ENCODE data around the gene RAB11FIP5.
"Not testable (repeated sequence)": the region's sequence is repeated elsewhere in the genome, so short reads cannot be mapped to it uniquely, and the experiment has no call there.

RAB11FIP5 gene

DNA sequence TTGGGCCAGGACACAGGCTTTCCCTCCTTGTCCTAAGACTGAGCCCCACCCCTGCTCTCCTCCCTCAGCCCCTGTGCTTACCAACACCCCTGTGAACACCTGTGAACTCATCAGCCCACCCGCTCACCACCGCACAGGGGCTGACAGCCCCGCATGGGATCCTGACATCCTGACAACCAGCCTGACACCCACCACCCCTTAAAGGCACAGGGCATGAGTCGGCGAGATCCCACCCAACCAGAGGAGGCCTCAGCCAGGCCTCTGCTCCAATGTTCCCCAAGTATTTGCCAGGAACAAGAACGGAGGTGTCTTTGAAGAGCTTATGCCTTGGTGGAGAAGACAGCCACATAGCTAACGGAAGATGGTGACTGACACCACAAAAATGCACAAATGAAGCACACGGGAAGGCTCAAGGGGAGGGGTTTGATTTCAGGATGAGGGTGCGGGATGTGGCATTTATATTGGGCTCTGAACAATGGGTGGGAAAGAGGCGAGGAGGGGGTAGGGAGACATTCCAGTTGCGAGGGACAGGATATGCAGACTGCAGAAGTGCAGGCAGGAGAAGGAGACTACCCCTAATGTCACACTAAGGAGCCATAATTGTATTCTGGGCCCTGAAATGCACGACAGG, 11.0 kb downstream of the RAB11FIP5 start:
- no peak overlapping the region for H3K27ac Mint-ChIP-seq
- no peaks in the 10 kb centered on the region for H3K27me3 Mint-ChIP-seq
- no peaks in the 10 kb centered on the region for H3K4me1 Mint-ChIP-seq (ENCODE audit: low read depth)

DNA sequence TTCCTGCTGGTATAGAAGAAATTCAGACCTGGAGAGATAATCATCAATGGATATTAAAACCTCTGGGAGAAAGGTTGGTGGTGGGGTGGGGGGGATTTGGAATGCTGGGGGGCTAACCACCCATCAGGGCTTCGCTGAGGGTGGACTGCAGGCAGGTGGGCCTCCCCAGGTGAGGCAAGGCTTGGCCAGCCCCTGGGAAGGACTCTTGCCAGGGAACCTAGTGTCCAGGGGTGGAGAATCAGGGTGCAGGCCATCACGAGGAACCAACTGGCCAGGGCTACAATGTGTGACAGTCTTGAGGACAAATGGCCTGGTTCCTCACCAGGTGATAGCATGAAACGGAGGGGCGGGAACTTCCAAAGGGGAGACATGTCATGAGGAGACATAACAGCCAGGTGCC, 11.8 kb downstream of the RAB11FIP5 start:
- H3K27me3 Mint-ChIP-seq = no peaks in the 10 kb centered on the region
- no peak overlapping the region for H3K27ac Mint-ChIP-seq
- no peaks in the 10 kb centered on the region for H3K36me3 Mint-ChIP-seq (ENCODE audit: low read depth)
- no peaks in the 10 kb centered on the region for H3K4me1 Mint-ChIP-seq (ENCODE audit: low read depth)
- no peak overlapping the region for H3K4me3 Mint-ChIP-seq
- no peaks in the 10 kb centered on the region for H3K9me3 Mint-ChIP-seq

More for the DNA sequence above, 11.0 kb downstream of the RAB11FIP5 start:
- Mint-ChIP-seq H3K4me3 (no peak overlapping the region), H3K36me3 (ENCODE audit: low read depth) (no peaks in the 10 kb centered on the region), H3K9me3 (no peaks in the 10 kb centered on the region)

DNA sequence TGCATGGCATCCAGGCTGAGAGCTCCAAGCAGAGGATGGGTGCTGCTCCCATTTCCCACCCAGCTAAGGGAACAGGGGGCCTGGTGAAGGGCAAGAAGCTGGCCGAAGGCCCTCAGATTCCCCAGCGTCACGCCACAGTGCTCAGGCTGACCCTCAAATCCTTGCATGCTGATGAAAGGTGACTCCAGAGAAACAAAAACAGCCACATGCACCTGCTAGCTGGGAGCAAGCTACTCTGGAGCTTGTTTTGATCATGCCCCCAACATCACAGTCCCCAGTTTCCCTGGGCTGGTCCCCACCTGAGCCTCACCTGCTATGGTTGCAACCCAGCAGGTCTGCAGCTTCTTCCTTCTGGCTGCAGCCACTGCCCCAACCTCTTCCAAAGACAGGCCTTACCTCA, 13.3 kb downstream of the RAB11FIP5 start:
- Mint-ChIP-seq H3K4me1 (ENCODE audit: low read depth) (no peaks in the 10 kb centered on the region), H3K4me3 (no peak overlapping the region), H3K27me3 (no peaks in the 10 kb centered on the region), H3K36me3 (ENCODE audit: low read depth) (no peaks in the 10 kb centered on the region), H3K9me3 (no peaks in the 10 kb centered on the region), H3K27ac (no peak overlapping the region)

DNA sequence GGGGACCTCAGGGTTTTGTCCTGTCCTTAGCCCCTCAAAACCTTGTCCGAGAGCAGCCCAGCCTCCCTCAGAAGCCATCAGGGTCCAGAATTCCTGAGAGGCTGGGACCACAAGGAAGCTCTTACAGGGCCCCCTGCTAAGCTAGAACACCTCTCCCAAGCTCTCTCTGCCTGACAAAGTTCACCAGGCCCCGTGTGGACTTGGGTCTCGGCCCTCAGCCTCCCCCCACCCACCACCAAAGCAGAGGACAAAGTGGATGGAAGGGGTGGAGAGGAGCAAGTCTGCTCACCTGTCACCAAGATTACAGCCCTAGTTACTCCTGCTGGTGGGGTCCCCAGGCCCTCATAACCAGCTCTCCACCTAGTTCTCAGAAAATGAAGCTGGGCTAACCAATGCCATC, 16.8 kb downstream of the RAB11FIP5 start:
- no peaks in the 10 kb centered on the region for H3K36me3 Mint-ChIP-seq (ENCODE audit: low read depth)
- H3K4me3 Mint-ChIP-seq = no peak overlapping the region
- no peak overlapping the region for H3K27ac Mint-ChIP-seq

DNA sequence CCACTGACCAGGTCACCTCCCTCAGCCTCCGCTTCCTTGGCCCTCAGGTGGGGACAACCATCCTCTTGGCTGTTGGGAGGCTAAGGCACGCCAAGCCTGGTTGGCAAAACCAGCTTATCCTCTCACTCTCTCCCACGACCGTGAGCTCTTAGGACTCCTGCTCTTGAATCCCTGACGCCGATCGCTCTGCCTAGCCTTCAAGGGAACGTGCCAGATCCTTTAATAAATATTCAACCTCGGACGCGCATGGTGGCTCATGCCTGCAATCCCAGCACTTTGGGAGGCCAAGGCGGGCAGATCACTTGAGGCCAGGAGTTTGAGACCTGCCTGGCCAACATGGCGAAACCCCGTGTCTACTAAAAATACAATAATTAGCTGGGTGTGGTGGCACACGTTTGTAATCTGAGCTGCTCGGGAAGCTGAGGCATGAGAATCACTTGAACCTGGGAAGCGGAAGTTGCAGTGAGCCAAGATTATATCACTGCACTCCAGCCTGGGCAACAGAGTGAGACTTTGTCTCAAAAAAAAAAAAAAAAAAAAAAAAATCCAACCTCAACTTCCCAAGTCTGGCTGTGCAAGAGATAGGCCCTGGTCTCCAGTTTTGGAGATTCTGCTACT, 19.0 kb downstream of the RAB11FIP5 start:
- not testable (repeated sequence) for H3K4me1 Mint-ChIP-seq (ENCODE audit: low read depth); H3K4me3 Mint-ChIP-seq; H3K27me3 Mint-ChIP-seq; H3K27ac Mint-ChIP-seq; H3K36me3 Mint-ChIP-seq (ENCODE audit: low read depth); H3K9me3 Mint-ChIP-seq

More for the DNA sequence above, 16.8 kb downstream of the RAB11FIP5 start:
- Mint-ChIP-seq H3K9me3 (no peaks in the 10 kb centered on the region), H3K27me3 (no peaks in the 10 kb centered on the region), H3K4me1 (ENCODE audit: low read depth) (no peaks in the 10 kb centered on the region)

DNA sequence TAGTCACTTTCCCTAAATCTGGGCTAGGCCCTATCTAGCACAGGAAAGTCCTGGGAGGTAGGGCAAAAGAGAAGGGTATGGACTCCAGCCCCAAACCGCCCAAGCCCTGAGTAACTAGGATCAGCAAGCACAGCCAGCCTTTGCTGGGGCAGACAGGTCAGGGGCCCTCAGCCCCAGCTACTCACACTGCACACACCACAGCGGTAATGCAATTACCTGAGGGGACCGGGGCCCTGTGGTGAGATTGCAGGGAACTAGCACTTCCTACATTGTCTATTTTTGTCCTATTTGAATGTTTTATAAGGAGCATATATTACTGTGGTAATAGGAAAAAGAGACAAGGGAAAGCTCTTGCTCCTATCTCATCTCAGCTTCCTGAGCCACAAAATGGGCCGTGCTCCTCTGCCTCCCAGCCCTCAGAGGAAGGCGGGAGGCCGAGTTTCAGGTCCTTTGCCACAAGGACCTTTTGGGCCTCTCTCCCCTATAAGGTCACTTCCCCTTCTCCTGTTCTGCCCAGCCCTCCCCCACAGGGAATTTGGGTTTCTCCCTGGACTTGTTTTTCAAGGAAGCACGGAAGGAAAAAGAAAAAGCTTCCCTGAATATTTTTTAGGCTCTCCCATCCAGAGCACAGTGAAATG, 20.5 kb downstream of the RAB11FIP5 start:
- Mint-ChIP-seq H3K27ac (no peak overlapping the region), H3K9me3 (no peaks in the 10 kb centered on the region), H3K27me3 (no peaks in the 10 kb centered on the region), H3K4me3 (no peak overlapping the region), H3K36me3 (ENCODE audit: low read depth) (no peaks in the 10 kb centered on the region), H3K4me1 (ENCODE audit: low read depth) (no peaks in the 10 kb centered on the region)

DNA sequence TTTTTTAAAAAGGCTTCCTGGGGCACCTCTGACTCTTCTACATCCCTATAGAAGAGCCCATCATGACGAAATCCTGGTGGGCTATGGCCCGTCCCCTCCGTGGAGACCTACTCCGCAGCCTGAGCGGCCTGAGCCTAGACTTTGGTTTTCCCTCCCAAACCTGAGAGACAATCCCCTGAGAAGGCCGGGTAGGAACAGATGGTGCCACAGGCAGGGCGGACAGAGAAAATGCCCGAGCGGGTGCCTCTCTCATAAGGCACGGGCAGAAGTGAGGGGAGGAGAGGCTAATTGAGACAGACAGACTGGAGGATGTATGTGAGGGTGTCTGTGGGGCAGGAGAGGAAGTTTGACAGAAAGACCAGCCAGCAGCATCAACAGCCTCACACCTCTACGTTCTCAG, 21.1 kb downstream of the RAB11FIP5 start:
- Mint-ChIP-seq H3K9me3 (no peaks in the 10 kb centered on the region), H3K4me3 (no peak overlapping the region), H3K27ac (no peak overlapping the region), H3K27me3 (no peaks in the 10 kb centered on the region), H3K4me1 (ENCODE audit: low read depth) (no peaks in the 10 kb centered on the region), H3K36me3 (ENCODE audit: low read depth) (no peaks in the 10 kb centered on the region)

DNA sequence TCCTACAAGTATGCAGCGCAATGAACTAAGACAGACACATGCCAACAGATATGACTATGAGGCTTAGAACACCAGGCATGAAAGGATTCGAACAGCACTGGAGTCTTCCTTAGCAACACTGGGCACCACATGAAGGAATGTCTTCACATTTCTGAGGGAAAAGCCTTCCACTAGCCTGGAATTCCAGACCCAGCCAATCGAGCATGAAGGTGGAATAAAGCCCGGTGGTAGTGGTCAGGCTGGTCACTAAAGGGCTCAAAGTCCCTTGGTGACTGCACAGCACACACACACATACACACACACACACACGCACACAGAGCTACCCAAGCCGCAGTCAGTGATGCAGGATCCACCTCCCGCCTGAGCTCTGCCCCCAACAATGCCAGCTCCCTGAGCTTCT, 21.6 kb downstream of the RAB11FIP5 start:
- no peak overlapping the region for H3K4me3 Mint-ChIP-seq
- H3K9me3 Mint-ChIP-seq = no peaks in the 10 kb centered on the region
- no peak overlapping the region for H3K27ac Mint-ChIP-seq
- no peaks in the 10 kb centered on the region for H3K36me3 Mint-ChIP-seq (ENCODE audit: low read depth)
- no peaks in the 10 kb centered on the region for H3K27me3 Mint-ChIP-seq
- no peaks in the 10 kb centered on the region for H3K4me1 Mint-ChIP-seq (ENCODE audit: low read depth)

DNA sequence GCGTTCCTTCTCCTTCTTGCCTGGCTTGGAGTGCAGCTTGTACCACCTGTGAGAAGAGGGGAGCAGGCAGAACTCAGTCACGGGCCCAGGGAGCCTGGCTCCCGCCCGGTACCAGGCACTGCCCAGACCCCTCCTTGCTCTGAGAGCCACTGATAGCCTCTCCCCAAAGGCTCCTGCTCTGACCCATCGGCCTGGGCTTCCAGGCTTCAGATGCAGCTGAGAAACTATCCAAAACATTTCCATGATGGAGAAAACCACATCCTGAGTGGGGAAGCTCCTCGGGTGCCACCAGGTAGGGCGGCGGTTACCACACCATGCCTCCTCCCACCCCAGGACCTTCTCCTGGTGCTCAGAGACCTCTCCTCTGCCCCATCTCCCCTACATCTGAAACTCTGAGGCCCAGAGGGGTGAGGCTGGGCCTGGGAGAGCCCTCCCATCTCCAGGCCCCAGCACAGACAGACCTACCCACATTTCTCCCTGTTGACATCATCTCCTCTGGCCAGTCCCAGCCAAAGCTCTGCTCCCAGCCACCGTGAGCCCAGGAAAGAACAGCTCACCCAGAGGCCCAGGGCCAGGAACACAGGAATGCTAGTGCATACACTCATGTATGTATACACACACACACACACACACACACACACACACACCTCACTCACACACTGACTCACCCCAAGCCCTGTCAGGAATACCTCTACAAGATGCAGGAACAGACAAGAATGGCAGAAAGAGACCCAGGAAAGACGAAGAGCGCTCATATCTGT, 23.3 kb downstream of the RAB11FIP5 start:
- Mint-ChIP-seq H3K36me3 (ENCODE audit: low read depth) (no peaks in the 10 kb centered on the region), H3K4me1 (ENCODE audit: low read depth) (no peaks in the 10 kb centered on the region), H3K27me3 (no peaks in the 10 kb centered on the region), H3K4me3 (no peak overlapping the region), H3K27ac (no peak overlapping the region), H3K9me3 (no peaks in the 10 kb centered on the region)

DNA sequence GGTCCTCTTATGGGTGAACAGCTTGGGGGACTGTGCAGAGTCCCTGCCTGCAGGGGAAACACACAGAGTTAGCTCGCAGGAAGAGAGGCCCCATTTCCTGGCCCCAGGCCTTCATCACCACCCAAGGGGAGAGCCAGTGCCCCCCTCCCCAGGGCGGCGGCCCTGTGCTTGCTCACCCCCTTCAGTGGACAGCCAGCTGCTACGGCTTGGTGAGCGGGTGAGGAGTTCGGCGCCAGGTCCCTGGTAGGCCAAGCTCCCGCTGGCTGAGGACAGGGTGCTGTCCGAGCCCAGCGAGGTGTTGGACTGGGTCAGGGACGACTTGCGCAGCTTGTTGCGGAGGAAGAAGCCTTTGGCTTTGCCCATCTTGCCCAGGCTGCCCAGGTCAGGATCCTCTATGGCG, 24.0 kb downstream of the RAB11FIP5 start:
- Mint-ChIP-seq H3K27me3 (no peaks in the 10 kb centered on the region), H3K27ac (no peak overlapping the region), H3K9me3 (no peaks in the 10 kb centered on the region), H3K4me3 (no peak overlapping the region), H3K36me3 (ENCODE audit: low read depth) (no peaks in the 10 kb centered on the region), H3K4me1 (ENCODE audit: low read depth) (no peaks in the 10 kb centered on the region)

DNA sequence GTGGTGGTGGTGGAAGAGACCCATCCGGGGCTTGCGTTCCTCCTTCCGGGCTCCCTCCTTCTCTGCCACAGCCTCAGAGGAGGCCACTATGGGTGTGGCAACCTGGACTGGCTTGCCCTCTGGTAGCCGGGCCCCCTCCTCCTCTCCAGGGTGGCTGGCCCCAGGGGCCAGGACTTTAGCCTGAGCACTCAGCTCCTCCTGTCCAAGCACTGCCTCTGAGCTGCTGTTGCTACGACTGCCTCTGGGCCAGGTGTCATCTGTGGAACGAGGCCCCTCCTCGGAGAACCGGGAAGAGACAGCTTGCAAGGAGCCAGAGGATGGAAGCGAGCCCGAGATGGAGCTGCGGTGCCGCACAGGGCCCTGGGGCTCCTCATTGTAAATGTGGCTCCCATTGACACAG, 24.5 kb downstream of the RAB11FIP5 start:
- no peaks in the 10 kb centered on the region for H3K4me1 Mint-ChIP-seq (ENCODE audit: low read depth)
- H3K9me3 Mint-ChIP-seq = no peaks in the 10 kb centered on the region

DNA sequence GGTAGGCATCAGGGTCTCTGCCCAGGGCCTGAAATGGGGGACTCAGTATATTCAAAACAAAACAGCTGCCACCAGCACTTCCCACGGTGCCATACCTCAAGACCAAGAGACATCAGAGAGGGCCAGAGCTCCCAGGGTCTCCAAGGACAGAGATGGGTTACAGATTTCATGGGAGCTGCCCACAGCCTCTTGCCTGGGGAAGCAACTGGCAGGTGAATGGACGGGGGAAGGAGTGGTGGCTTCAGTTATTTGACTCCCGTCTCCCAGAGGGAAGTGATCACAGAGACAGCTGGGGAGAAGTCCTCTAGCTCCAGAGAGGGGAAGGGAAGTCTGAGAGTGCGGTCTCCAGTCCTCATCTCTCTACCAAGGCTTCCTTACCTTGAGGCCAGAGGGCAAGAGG, 25.4 kb downstream of the RAB11FIP5 start:
- Mint-ChIP-seq H3K36me3 (ENCODE audit: low read depth) (no peaks in the 10 kb centered on the region), H3K27me3 (no peaks in the 10 kb centered on the region), H3K27ac (no peak overlapping the region), H3K4me3 (no peak overlapping the region), H3K9me3 (no peaks in the 10 kb centered on the region), H3K4me1 (ENCODE audit: low read depth) (no peaks in the 10 kb centered on the region)

More for the DNA sequence above, 24.5 kb downstream of the RAB11FIP5 start:
- Mint-ChIP-seq H3K4me3 (no peak overlapping the region), H3K27ac (no peak overlapping the region), H3K27me3 (no peaks in the 10 kb centered on the region), H3K36me3 (ENCODE audit: low read depth) (no peaks in the 10 kb centered on the region)

DNA sequence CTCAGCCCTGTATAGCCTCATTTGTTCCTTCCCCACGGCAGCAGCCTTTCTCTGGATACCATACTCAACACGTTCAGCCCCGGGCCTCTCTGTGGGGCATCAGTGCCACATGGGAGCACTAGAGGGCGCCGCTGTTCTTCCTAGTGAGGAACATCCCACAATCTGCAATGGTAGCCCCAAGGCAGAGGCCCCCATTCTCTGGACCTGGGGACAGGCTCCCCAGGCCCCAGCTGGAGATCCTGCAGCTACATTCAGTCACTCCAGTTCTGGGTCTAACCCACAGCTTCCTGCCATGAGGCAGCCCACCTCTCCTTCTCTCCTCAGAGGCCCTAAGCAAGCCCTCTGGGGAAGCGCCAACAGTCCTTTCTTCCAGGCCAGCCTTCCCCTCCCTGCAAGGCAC, 27.1 kb downstream of the RAB11FIP5 start:
- H3K27me3 Mint-ChIP-seq = no peaks in the 10 kb centered on the region
- no peak overlapping the region for H3K27ac Mint-ChIP-seq
- no peaks in the 10 kb centered on the region for H3K4me1 Mint-ChIP-seq (ENCODE audit: low read depth)

DNA sequence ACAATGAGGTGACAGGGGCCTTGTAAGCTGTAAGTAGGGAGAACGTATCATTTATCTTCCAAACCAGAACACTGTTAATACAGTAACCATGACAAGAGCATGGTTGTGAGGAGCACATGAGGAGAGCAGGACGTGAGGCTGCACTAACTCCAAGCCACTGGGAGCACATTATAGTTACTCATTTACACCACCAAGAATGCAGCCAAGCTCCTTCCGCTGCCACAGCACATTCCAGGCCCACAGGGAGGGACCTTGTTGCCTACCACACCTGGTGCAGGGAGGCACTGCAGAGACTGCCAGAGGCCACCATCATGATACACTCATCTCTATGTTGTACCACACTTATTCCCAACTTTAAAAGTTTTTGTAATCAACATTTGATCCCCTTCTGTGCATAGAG, 27.8 kb downstream of the RAB11FIP5 start:
- H3K27ac Mint-ChIP-seq = no peak overlapping the region

More for the DNA sequence above, 27.1 kb downstream of the RAB11FIP5 start:
- no peaks in the 10 kb centered on the region for H3K36me3 Mint-ChIP-seq (ENCODE audit: low read depth)
- H3K4me3 Mint-ChIP-seq = no peak overlapping the region
- no peaks in the 10 kb centered on the region for H3K9me3 Mint-ChIP-seq

More for the DNA sequence above, 27.8 kb downstream of the RAB11FIP5 start:
- Mint-ChIP-seq H3K27me3 (no peaks in the 10 kb centered on the region), H3K36me3 (ENCODE audit: low read depth) (no peaks in the 10 kb centered on the region), H3K4me3 (no peak overlapping the region), H3K9me3 (no peaks in the 10 kb centered on the region), H3K4me1 (ENCODE audit: low read depth) (no peaks in the 10 kb centered on the region)

All from stimulated activated naive CD8-positive, alpha-beta T cell treated with anti-CD3 and anti-CD28 coated beads, Interleukin-15, Interleukin-2, amounts not matched to agents 100 ng/mL and 50 ng/mL, for 24 hours (primary cell).